GM21515 (cell line): Measurements from ENCODE around the gene COBLL1.

Source experiments
- ATAC-seq: cut with Tn5 transposase; IDR thresholded peaks from one replicate; pipeline ENCODE4 v1.9.1; 2021; ENCODE audit not compliant: unreplicated experiment

Gene COBLL1

GRCh38 chr2:164786787-164787186 is 54.8 kb downstream of the COBLL1 start:
- ATAC-seq = no peak

- no peak for ATAC-seq
Measured at GRCh38 chr2:164785457-164785856, 56.2 kb downstream of the COBLL1 start.

DNA sequence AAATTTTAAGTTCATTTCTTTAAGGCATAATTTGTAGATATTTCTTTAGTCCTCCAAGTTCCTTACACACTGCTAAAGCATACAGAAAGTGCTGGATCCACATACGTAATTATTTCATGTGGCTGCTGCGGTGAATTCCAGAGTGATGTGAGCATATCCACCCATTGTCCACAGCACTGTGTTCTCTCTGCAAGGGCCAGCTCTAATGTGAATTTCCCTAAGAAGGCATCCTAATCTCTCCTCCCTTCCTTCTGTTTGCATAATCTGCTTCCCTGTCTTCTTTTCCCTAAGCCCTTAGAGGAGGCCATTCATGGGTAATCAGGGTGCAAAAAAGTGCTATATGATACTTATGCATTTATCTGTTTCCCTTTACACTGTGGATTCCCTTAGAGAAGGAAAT is 57.2 kb downstream of the COBLL1 start:
- ATAC-seq = no peak

DNA sequence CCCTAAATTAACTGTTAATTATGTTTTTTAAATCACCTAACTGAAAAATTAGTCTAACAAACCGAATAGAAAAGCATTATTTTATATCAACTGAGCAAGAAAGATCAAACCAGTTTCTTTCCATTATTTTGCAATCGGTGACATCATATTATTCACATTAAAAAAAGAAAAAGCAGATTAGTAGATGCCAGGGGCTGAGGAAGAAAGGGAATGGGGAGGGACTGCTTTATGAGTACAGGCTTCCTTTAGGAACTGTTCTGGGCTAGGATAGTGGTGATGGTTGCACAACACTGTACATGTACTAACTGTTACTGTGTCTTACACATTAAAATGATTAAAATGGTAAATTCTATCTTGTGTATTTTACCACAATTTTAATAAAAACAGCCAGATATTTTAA is 59.3 kb downstream of the COBLL1 start:
- no peak for ATAC-seq

- ATAC-seq = no peak
Measured at GRCh38 chr2:164781394-164781793, 60.2 kb downstream of the COBLL1 start.

DNA sequence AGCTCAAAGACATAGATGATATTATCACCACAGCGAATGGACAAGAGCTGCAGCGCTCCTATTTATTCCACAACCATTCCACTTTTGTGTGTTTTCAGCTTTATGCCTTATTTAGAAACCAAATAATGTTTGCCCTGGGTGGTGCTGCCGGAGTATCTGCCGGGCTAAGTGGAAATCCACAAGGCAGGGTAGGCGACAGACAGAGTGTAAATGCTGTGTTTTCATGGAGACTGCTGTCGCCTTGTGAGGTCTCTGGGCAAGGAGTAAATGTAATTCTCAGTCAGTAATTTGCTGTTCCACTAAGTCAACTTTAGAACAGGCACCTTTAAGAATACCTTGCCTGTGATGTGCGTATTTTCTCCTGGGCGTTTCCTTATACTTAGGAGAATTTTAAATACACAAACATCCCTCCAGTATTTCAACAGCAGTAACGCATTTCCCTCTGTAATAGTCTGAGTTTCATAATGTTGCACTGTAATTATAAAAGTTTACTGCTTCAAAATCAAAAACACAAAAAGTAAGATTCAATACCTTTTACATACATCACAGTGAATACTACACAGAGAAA is 60.9 kb downstream of the COBLL1 start:
- ATAC-seq = no peak

- ATAC-seq = no peak
Measured at GRCh38 chr2:164779383-164780057, 62.1 kb downstream of the COBLL1 start.

DNA sequence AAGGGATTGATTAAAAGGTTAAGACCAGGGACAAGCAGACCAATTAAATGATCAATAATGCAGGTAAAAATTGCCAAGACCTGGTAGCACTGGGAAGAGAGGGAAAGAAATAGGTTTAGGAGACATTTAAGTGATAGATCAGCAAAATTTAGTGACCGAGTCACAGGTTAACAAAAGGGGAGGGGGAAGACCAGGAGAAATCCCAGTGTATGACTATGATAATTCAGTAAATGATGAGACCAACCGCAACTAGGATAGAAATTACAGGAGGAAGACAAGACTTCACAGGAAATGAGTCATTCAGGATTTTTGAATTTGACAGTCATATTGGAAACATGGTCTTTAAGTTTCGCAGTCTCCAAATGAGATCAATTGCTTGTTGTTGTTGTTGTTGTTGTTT is 62.9 kb downstream of the COBLL1 start:
- no peak for ATAC-seq

DNA sequence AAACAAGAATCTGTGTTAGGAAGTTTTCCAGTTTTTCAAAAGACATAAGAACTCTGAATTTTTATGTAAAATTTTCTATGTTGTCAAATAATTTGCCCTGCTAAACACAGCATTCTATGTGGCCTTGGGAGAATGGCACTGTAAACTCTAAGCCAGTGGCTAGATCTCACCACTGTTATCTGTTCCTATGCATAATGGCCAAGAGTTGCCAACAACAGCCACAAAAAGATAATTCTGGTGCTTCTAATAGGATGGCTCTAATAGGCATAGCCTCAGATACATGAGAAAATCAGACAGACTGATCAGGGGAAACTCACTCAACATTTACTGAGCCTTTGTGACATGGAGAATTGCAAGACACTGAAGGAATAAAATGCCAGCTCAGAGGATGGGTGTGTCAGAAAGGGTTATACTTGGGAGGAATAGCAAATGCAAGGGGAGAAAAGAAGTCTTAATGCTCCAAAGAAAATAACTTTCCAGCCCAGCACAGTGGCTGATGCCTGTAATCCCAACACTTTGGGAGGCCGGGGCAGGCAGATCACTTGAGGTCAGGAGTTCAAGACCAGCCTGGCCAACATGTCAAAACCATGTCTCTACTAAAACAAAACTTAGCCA is 63.7 kb downstream of the COBLL1 start:
- ATAC-seq = no peak

- ATAC-seq = no peak
Measured at GRCh38 chr2:164773635-164774034, 68.0 kb downstream of the COBLL1 start.

DNA sequence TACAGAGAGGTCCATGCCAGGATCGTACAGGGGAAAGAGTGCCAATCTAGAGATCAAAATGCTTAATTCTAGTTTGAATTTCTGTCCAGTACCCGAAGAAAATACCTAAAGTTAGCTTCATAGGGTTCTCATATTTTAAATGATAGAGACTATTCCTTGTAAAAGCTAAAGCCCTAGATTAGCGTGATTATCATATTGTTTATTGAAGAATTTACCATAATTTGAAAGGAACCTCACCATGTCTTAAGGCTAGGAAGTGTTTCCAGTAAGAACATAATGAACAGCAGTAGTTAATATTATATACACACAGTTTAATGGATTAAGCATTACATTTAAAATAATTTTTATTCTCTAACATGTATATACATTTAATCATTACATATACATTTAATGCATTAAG is 68.5 kb downstream of the COBLL1 start:
- ATAC-seq = no peak

GRCh38 chr2:164771897-164772296 is 69.7 kb downstream of the COBLL1 start:
- ATAC-seq = no peak

- ATAC-seq = no peak
Measured at GRCh38 chr2:164770421-164770916, 71.2 kb downstream of the COBLL1 start.

DNA sequence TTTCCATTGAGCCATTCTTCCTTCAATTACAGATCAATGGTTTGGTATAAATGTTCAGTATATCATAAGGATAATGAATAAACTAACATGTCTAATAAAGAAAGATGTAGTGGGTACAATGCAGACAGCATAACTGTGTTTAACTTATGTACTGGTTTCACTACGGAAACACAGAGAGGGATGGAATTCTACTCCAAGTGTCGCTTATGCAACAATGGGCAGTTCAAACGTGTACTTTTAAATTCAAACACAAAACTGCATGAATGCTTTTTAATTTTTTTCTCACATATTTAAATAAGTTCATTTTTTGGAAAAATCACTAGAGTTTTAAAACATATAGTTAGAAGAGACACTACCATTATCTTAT is 74.7 kb downstream of the COBLL1 start:
- no peak for ATAC-seq

GRCh38 chr2:164766216-164766953 is 75.2 kb downstream of the COBLL1 start:
- no peak for ATAC-seq

DNA sequence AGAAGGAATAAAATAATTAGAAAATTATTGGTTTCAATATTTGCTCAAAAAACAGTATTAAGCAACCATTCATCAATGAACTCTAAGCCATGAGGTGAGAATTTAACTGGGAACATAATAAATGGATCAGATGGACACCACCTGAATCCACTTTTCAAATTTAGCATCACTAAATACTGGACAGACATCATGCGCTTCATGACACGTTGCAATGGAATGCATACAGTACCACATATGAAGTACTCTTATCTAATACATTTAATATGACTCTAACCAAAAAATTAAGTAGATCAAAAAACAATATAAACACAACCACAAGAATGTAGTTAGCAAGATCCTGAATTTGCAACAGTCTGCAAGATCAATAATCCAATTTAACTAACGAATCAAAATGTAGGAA is 76.6 kb downstream of the COBLL1 start:
- ATAC-seq = no peak

DNA sequence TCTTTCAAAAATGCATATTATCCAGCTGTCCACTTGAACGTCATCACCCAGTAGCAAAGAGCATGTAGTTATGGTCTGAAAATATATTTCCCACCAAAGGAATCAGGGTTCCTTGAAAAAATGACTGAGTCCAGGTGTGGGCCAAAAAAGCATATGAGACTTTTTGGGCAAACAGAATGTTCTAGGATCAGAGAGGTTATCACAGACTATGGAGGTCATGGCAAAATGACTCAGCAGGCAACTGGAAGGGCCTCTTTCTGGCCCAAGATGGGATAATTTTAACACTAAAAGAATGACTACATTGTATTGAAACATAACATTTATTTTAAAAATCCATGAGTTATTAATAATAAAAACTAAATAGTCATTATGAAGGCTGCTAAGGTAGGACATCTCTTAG is 77.1 kb downstream of the COBLL1 start:
- no peak for ATAC-seq

DNA sequence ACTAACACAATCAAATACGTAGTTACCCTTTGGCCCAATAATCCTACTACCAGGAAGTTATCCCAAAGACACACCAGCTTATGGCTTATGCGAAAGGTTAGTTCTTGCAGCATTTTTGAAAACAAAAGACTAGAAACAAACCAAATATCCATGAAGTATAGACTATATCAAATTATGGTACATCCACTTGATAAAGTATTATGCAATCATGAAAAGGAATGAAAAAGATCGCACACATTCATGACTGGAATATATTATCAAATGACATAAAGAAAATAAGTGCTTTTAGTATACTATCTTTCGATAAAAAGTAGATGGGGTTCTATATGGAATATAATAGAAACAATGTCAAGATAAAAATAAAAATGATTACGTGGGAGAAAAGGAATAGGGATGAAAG is 78.2 kb downstream of the COBLL1 start:
- ATAC-seq = no peak

DNA sequence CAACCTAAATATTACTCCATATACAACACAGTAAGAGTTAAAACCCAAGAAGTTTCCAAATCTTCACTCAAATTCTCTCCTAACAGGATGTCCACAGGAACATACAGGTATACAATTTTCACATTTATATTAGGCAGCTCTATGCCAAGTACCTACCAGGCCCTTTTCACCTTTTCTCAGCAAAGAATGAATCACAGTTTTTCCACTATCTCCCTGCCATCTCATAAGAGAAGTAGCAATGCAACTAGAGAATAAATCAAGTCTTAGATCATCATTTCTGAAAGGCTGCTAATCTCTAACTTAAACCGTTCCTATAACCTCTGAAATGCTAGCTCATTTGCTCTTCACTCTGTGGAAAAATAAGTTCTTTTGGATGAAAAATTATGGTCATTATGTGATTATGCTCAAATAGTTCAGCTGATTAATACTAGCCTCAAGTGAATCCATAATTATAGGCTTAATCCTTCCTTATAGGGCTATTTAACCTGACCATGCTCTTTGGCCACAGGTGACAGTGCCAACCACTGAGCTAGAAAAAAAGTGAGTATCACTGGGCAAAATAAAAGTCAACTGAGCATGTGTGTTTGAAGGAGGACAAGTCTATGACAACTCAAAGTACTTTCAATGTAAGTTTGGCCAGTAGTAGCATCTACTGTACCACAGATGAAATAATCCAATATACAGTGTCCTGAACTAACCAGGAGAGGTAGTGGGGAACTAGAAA is 79.7 kb downstream of the COBLL1 start:
- ATAC-seq = peak; percentile 16

- peak; percentile 99 for ATAC-seq
Measured at GRCh38 chr2:164761201-164761600, 80.4 kb downstream of the COBLL1 start.

DNA sequence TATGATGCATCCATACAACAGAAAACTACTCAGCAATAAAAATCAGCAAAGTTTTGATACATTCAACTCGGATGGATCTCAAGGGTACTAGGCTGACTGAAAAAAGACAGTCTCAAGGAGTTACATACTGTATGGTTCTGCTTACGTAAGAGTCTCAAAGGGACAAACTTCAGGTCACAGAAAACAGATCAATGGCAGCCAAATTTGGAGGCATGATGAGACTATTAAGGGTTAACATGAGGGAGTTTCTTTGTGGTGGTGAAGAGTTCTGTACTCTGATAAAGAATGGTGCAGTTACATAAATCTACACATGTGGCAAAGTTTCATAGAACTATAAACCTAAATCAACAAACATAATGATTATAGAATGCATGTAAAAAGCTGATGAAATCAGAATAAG is 81.4 kb downstream of the COBLL1 start:
- ATAC-seq = no peak
